Measurements from ENCODE around the gene INPP5A.
A peak's percentile ranks its signal among the peaks of the same experiment; 100 is the strongest.
"Not testable (repeated sequence)": the region's sequence is repeated elsewhere in the genome, so short reads cannot be mapped to it uniquely, and the experiment has no call there.

The INPP5A gene, protein sequence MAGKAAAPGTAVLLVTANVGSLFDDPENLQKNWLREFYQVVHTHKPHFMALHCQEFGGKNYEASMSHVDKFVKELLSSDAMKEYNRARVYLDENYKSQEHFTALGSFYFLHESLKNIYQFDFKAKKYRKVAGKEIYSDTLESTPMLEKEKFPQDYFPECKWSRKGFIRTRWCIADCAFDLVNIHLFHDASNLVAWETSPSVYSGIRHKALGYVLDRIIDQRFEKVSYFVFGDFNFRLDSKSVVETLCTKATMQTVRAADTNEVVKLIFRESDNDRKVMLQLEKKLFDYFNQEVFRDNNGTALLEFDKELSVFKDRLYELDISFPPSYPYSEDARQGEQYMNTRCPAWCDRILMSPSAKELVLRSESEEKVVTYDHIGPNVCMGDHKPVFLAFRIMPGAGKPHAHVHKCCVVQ

GRCh38 chr10:132537684-132538001 lies at the start of gene INPP5A:
INPP5A (plus strand) TSS chr10:132537787; CDS start chr10:132538097, 310 bp downstream.
- no peak for DNase-seq (ENCODE audit: low read depth)
- H3K4me3 ChIP-seq (ENCODE audit: low read depth, low read length), result peak within 1 kb of the TSS; percentile 70
- TF ChIP-seq, protein P1, sequence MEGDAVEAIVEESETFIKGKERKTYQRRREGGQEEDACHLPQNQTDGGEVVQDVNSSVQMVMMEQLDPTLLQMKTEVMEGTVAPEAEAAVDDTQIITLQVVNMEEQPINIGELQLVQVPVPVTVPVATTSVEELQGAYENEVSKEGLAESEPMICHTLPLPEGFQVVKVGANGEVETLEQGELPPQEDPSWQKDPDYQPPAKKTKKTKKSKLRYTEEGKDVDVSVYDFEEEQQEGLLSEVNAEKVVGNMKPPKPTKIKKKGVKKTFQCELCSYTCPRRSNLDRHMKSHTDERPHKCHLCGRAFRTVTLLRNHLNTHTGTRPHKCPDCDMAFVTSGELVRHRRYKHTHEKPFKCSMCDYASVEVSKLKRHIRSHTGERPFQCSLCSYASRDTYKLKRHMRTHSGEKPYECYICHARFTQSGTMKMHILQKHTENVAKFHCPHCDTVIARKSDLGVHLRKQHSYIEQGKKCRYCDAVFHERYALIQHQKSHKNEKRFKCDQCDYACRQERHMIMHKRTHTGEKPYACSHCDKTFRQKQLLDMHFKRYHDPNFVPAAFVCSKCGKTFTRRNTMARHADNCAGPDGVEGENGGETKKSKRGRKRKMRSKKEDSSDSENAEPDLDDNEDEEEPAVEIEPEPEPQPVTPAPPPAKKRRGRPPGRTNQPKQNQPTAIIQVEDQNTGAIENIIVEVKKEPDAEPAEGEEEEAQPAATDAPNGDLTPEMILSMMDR (IDR thresholded peaks at IDR 0.05; ENCODE audit: low read depth, low read length, missing control alignments), result no peak

- DNase-seq (ENCODE audit: low read depth), result no peak
- H3K4me3 ChIP-seq (ENCODE audit: low read depth, low read length), result no peak overlapping the region
- TF ChIP-seq, protein P1 (IDR thresholded peaks at IDR 0.05; ENCODE audit: low read depth, low read length, missing control alignments), result no peak
Observed at GRCh38 chr10:132488231-132488821, 49.3 kb upstream of the INPP5A start.

DNA sequence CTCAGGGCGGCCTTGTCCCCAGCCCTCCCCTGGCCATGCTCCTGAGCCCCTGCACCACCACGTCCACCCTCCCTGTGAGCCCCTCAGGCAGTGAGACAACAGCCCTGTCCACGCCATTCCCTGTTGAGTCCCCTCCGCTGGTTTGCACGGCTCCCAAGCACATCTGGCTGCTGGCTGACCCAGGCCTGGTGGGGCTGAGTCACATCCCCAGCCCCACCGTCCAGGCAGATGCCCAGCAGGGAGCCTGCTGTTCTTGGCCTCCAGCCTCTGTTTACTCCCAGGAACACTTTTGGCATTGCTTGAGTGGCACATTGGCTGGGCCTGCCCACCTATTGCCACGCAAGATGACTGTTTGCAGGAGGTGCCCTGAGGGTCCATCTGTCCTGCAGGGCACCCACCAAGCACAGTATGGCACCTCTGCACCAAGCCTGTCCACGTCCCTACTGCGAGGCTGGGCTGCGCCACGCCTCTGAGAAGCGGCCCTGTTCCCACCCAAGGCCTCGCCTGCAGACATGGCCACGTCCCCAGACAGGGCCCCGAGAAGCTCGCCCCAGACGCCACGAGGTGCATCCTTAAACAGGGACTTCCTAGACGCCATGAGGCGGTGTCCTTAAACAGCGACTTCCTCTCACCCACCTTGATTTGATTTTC lies 48.4 kb upstream of the INPP5A start:
- no peak for DNase-seq (ENCODE audit: low read depth)
- TF ChIP-seq, protein P1 (IDR thresholded peaks at IDR 0.05; ENCODE audit: low read depth, low read length, missing control alignments), result no peak
- no peak overlapping the region for H3K4me3 ChIP-seq (ENCODE audit: low read depth, low read length)

- TF ChIP-seq, protein P1 (IDR thresholded peaks at IDR 0.05; ENCODE audit: low read depth, low read length, missing control alignments), result no peak
- no peak for DNase-seq (ENCODE audit: low read depth)
- no peak overlapping the region for H3K4me3 ChIP-seq (ENCODE audit: low read depth, low read length)
Observed at GRCh38 chr10:132489704-132490534, 47.7 kb upstream of the INPP5A start.

- H3K4me3 ChIP-seq (ENCODE audit: low read depth, low read length); DNase-seq (ENCODE audit: low read depth): not testable (repeated sequence)
Observed at GRCh38 chr10:132491534-132491933, 46.1 kb upstream of the INPP5A start.

DNA sequence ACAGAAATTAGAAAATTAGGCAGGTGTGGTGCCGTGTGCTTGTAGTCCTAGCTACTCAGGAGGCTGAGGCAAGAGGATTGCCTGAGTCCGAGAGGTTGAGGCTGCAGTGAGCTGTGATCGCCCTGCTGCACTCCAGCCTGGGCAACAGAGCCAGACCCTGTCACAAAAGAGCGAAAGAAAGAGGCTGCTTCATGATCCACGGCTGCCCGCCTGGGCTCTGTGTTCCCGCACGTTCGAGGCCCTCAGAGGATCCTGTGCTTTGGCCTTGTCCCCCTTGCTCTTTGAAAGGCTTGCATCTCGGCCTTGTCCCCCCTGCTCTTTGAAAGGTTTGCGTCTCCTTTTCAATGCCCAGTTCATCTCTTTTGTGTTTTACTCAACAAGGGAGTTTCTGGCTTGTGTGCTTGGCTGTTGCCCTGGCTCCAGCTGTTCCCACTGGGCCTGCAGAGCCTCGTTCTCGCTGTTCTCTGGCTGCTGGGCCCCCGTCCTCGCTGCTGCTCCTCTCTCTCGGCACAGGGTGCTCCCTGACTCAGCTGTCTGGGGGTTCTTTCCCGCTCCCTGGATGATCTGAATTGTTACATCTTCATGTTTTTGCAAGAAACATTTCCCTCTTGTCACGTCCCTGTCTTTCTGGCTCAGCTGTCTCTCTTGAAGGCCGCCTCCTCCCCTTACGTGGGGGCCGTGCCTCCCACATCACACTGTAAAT lies 45.1 kb upstream of the INPP5A start:
- TF ChIP-seq, protein P1 (IDR thresholded peaks at IDR 0.05; ENCODE audit: low read depth, low read length, missing control alignments), result no peak
- H3K4me3 ChIP-seq (ENCODE audit: low read depth, low read length), result no peak overlapping the region
- DNase-seq (ENCODE audit: low read depth), result no peak

Data from GM12864 (cell line).